Left hindlimb (tissue), 1 donor: ENCODE data around the gene FBXW11.
"Not testable (repeated sequence)": the region's sequence is repeated elsewhere in the genome, so short reads cannot be mapped to it uniquely, and the experiment has no call there.

Experiments used
- DNase-seq: peaks from one replicate; pipeline ENCODE4 v3.0.0-alpha.2; 2018

The FBXW11 gene

GRCh38 chr5:171906703-171907590, 99.5 kb downstream of the FBXW11 start:
- DNase-seq, result no peak

- DNase-seq, result no peak
Measured at GRCh38 chr5:171906066-171906570, 100.3 kb downstream of the FBXW11 start.

- DNase-seq, result no peak
Measured at GRCh38 chr5:171904886-171905285, 101.6 kb downstream of the FBXW11 start.

GRCh38 chr5:171901764-171902163, 104.7 kb downstream of the FBXW11 start:
- DNase-seq, result no peak

- DNase-seq, result no peak
Measured at GRCh38 chr5:171899792-171900191, 106.6 kb downstream of the FBXW11 start.

GRCh38 chr5:171898879-171899278, 107.6 kb downstream of the FBXW11 start:
- DNase-seq, result no peak

GRCh38 chr5:171898386-171898785, 108.1 kb downstream of the FBXW11 start:
- DNase-seq, result no peak

GRCh38 chr5:171897231-171897630, 109.2 kb downstream of the FBXW11 start:
- no peak for DNase-seq

- no peak for DNase-seq
Measured at GRCh38 chr5:171895081-171895480, 111.4 kb downstream of the FBXW11 start.

GRCh38 chr5:171893290-171893886, 113.0 kb downstream of the FBXW11 start:
- no peak for DNase-seq

- no peak for DNase-seq
Measured at GRCh38 chr5:171891595-171891994, 114.8 kb downstream of the FBXW11 start.

- DNase-seq, result no peak
Measured at GRCh38 chr5:171891150-171891549, 115.3 kb downstream of the FBXW11 start.

- DNase-seq, result no peak
Measured at GRCh38 chr5:171888051-171888481, 118.4 kb downstream of the FBXW11 start.

- not testable (repeated sequence) for DNase-seq
Measured at GRCh38 chr5:171886037-171886436, 120.4 kb downstream of the FBXW11 start.

GRCh38 chr5:171882118-171882517, 124.3 kb downstream of the FBXW11 start:
- no peak for DNase-seq

GRCh38 chr5:171874234-171874633, 132.2 kb downstream of the FBXW11 start:
- no peak for DNase-seq

- no peak for DNase-seq
Measured at GRCh38 chr5:171872666-171873065, 133.8 kb downstream of the FBXW11 start.

GRCh38 chr5:171871711-171872110, 134.7 kb downstream of the FBXW11 start:
- no peak for DNase-seq

GRCh38 chr5:171869956-171870355, 136.5 kb downstream of the FBXW11 start:
- DNase-seq, result no peak

- no peak for DNase-seq
Measured at GRCh38 chr5:171868236-171868635, 138.2 kb downstream of the FBXW11 start.

GRCh38 chr5:171867786-171868185, 138.7 kb downstream of the FBXW11 start:
- DNase-seq, result no peak

- no peak for DNase-seq
Measured at GRCh38 chr5:171865471-171865870, 141.0 kb downstream of the FBXW11 start.

GRCh38 chr5:171863935-171864334, 142.5 kb downstream of the FBXW11 start:
- no peak for DNase-seq

- no peak for DNase-seq
Measured at GRCh38 chr5:171862624-171863023, 143.8 kb downstream of the FBXW11 start.
